ENCODE data around the gene PDE5A. TPM values are rescaled to one million over a fixed set of nuclear protein-coding genes. Genes with fewer than 3 reads are reported as not detected.
"Not testable (repeated sequence)": the region's sequence is repeated elsewhere in the genome, so short reads cannot be mapped to it uniquely, and the experiment has no call there.

The PDE5A gene
- total and polyA plus RNA-seq, 8 donors = 5.8 to 34.4 (median 19.9) TPM

DNA sequence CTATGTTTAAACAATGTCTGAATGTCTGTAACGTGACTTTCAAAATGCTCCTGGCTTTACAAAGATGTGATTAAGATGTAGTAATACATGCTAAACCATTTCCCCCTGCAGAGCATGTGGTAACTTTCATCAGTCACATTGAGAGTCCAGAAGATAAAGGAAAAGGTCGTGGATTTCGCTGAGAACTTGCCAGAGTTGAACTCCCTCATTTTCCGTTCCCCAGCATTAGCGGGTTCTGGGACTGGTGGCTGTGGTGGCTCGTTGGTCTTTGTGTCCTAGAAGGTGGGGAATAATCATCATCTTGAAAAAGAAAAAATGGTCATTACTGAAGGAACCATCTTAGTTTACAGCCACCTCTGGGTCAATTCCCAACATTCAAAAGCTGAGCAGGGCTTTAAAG lies 178.8 kb downstream of the PDE5A start:
- intact Hi-C loops (cut with DNase I) = not testable (repeated sequence)

More for the DNA sequence above, 178.8 kb downstream of the PDE5A start:
- FAIRE-seq, DNase-seq, H3K36me3 ChIP-seq, H3K4me3 ChIP-seq, H3K9me3 ChIP-seq, ATAC-seq, H3K4me1 ChIP-seq, H3K27ac ChIP-seq, H3K27me3 ChIP-seq: not testable (repeated sequence)
- WGBS, 2 donors = 77 to 85% methylated on average over 6 of the region's 6 CpGs
